HEK293T (cell line): ENCODE measurements around the gene SLC34A1.

Experiments used
- ARNT ChIP-seq: fragments of 450-650 bp; IDR thresholded peaks from 2 replicates; pipeline ENCODE4 v1.6.1; 2017; ENCODE audit warnings: mild to moderate bottlenecking
- BHLHE40 ChIP-seq: fragments of 450-650 bp; IDR thresholded peaks from 2 replicates; pipeline ENCODE4 v1.6.1; 2016; ENCODE audit warnings: mild to moderate bottlenecking, moderate library complexity, borderline replicate concordance
- ELF4 ChIP-seq: fragments of 450-650 bp; IDR thresholded peaks from 2 replicates; pipeline ENCODE4 v1.6.1; 2017; ENCODE audit warnings: antibody characterized with exemption
- FOXA1 ChIP-seq: fragments of 450-650 bp; IDR thresholded peaks from 2 replicates; pipeline ENCODE4 v1.6.1; 2016; ENCODE audit warnings: mild to moderate bottlenecking
- NFRKB ChIP-seq: fragments of 450-650 bp; IDR thresholded peaks from 2 replicates; pipeline ENCODE4 v1.6.1; 2016; ENCODE audit warnings: mild to moderate bottlenecking, moderate library complexity
- SP1 ChIP-seq: fragments of 450-650 bp; IDR thresholded peaks from 2 replicates; pipeline ENCODE4 v1.6.1; 2017
- SUZ12 ChIP-seq: fragments of 450-650 bp; IDR thresholded peaks from 2 replicates; pipeline ENCODE4 v1.6.1; 2016; ENCODE audit warnings: mild to moderate bottlenecking
- TARDBP ChIP-seq: fragments of 450-650 bp; IDR thresholded peaks from 2 replicates; pipeline ENCODE4 v1.6.1; 2016
- TF ChIP-seq, protein P1 (sequence below): fragments of 450-650 bp; IDR thresholded peaks from 2 replicates; pipeline ENCODE4 v1.6.1; 2016

DNA sequence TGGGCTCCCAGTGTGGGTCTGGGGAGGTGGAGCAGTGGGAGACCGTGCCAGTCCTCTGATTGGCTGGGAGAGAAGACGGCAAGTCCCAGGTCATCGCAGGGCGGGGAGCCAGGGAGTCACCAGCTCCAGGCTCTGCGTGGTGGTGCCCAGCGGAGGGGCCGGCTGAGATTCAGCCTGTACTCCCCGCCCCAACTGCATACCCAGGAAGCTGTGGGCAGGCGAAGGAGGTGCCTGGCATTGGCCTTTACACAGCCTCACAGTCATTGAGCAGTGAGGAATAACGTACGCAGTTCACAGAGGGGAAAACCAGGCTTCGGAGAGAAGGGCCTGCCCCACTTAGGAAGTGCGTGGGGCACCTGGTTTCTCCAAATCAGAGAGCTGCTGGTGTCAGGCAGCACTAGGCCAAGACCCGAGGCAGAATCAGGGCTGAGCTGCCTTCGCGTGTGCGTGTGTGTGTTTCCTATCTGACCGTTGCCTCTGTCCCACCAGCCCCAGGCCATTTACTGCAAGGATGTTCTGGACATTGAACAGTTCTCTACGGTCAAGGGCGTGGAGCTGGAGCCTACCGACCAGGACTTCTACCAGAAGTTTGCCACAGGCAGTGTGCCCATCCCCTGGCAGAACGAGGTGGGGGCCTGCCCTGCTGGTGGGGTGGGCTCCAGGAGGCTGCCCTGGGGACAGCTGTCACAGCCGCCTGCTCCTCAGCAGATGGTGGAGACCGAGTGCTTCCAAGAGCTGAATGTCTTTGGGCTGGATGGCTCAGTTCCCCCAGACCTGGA lies 56.2 kb downstream of the SLC34A1 start:
- TF ChIP-seq FOXA1 (no peak), TARDBP (no peak), ARNT (no peak), SUZ12 (no peak), ELF4 (no peak), BHLHE40 (no peak), SP1 (no peak), NFRKB (no peak)
- TF ChIP-seq, protein P1, sequence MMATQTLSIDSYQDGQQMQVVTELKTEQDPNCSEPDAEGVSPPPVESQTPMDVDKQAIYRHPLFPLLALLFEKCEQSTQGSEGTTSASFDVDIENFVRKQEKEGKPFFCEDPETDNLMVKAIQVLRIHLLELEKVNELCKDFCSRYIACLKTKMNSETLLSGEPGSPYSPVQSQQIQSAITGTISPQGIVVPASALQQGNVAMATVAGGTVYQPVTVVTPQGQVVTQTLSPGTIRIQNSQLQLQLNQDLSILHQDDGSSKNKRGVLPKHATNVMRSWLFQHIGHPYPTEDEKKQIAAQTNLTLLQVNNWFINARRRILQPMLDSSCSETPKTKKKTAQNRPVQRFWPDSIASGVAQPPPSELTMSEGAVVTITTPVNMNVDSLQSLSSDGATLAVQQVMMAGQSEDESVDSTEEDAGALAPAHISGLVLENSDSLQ, result no peak
